GM10847 (cell line): ENCODE data around the gene QSER1.

ENCODE experiments used
- POLR2A ChIP-seq: IDR thresholded peaks from 2 replicates; pipeline ENCODE4 v1.6.1; 2011; ENCODE audit not compliant: insufficient read length; ENCODE audit errors: extremely low read depth

QSER1 gene

GRCh38 chr11:33015621-33016551 is 123.3 kb downstream of the QSER1 start, which contains the start of gene DEPDC7:
DEPDC7 (plus strand) TSS chr11:33015878; CDS start chr11:33015956, 78 bp downstream.
- peak; percentile 25 for TF ChIP-seq POLR2A

- TF ChIP-seq POLR2A, result no peak
These were observed 124.0 kb downstream of the QSER1 start for GRCh38 chr11:33016654-33017053.

DNA sequence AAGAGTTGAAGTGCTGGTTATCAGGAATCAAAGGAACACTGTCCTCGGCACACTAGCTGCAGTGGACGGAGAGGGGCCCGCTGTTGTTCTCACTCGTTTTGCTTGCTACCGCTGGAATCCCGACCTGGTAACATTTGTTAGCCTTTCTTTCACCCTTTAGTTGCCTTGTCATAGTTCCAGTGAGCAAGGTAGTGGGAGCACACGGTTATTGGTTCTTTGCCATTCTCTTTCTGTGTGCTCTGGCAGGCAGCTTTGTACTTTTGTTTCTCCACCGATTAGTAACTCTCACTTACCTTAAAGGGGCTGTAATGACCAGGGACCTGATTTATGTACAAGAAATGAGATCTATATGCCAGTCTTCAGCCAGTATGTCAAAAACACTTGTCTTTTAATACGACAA is 124.9 kb downstream of the QSER1 start:
- TF ChIP-seq POLR2A, result no peak

- TF ChIP-seq POLR2A, result no peak
These were observed 125.4 kb downstream of the QSER1 start for GRCh38 chr11:33017965-33018364.

DNA sequence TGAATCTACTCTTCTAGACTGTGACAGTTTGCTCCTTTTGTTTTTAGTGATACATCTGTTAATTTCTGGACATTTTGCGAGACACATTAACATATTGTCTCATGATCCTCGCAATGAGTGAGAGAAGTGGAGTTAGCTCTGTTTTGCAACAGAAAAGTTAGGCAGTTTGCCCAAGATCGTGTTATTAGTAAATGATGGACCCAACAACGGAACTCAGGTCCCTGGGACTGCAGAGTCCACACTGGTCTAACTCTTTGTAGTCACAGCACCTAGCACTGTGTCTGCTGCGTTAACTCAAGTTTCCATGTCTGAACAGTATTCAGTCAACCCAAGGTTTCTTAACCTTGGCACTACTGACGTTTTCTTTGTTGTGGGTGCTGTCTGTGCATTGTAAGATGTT is 126.2 kb downstream of the QSER1 start:
- no peak for TF ChIP-seq POLR2A

GRCh38 chr11:33021501-33021900 is 128.9 kb downstream of the QSER1 start:
- TF ChIP-seq POLR2A, result no peak

- no peak for TF ChIP-seq POLR2A
These were observed 129.3 kb downstream of the QSER1 start for GRCh38 chr11:33021937-33022336.

- TF ChIP-seq POLR2A, result no peak
These were observed 132.7 kb downstream of the QSER1 start for GRCh38 chr11:33025339-33025722.

- no peak for TF ChIP-seq POLR2A
These were observed 134.6 kb downstream of the QSER1 start for GRCh38 chr11:33027233-33027632.

- no peak for TF ChIP-seq POLR2A
These were observed 135.4 kb downstream of the QSER1 start for GRCh38 chr11:33027846-33028536.

DNA sequence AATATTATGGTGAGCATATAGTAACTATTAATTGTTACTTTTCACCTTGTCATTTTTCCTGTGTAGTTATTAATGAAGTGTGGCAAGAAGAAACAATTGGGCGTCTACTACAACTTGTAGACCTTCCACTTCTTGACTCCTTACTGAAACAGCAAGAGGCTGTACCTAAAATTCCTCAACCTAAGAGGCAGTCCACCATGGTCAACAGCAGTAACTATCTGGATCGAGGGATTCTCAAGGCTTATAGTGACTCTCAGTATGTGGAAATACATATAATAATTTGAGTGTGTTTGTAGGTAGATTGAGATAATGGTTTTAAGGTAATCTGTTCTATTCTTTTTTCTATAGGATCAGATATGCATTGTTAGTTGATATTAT is 135.9 kb downstream of the QSER1 start:
- TF ChIP-seq POLR2A, result no peak
